ENCODE results near the gene PRSS2. TPM values are rescaled to one million over a fixed set of nuclear protein-coding genes. Genes with fewer than 3 reads are reported as not detected.
"Not testable (repeated sequence)": the region's sequence is repeated elsewhere in the genome, so short reads cannot be mapped to it uniquely, and the experiment has no call there.

Gene PRSS2
- total and polyA plus RNA-seq, 2 donors (not counting 3 experiments of a cell fraction or from before 2014, with no cell fraction given), result 0.25 TPM; not detected in 1

DNA sequence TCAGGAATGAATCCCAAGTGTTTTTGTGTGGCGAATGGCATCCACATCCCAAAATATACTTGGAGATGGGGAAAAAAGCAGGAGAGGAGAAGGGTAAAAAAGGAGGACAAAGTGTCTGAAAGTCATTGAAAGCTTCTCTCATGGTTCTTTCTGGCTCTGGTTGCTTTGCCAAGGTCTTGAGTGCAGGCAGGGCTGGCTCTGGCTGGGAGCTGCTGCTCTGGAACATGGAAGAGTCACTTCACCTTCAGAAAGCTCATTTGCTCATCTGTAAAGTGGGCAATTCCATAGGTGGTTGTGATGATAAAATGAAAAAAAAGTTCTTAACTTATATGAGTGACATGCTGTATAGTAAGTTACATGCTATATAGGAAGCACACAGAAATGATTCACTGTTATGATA, 2.9 kb upstream of the PRSS2 start:
- no peaks in the 10 kb centered on the region for H3K9me3 ChIP-seq (replicated peaks; ENCODE audit: control insufficient read depth, insufficient read depth, low read length)
- H3K36me3 ChIP-seq (ENCODE audit: control insufficient read depth in 2 of 2, extremely low read depth in 1 of 2, insufficient read depth in 2 of 2, low read length in 2 of 2), result no peaks in the 10 kb centered on the region
- POLR2A ChIA-PET, result no interaction called here
- H2AFZ ChIP-seq (ENCODE audit: low read depth, low read length), result no peak overlapping the region
- TF ChIP-seq JUN (IDR thresholded peaks at IDR 0.05; ENCODE audit: borderline replicate concordance, insufficient read depth, insufficient read length, low read depth) (no peak), GATA2 (IDR thresholded peaks at IDR 0.05; ENCODE audit: insufficient read depth, insufficient read length, low read depth, low read length) (no peak), FOS (IDR thresholded peaks at IDR 0.05; ENCODE audit: borderline replicate concordance, insufficient read depth, low read length) (no peak), POLR2A (IDR thresholded peaks at IDR 0.05; ENCODE audit: low read depth, low read length) (no peak), MYC (IDR thresholded peaks at IDR 0.05; ENCODE audit: low read depth, low read length) (no peak), POLR2AphosphoS5 (IDR thresholded peaks at IDR 0.05; ENCODE audit: insufficient read depth, low read depth, low read length) (no peak), EZH2 (IDR thresholded peaks at IDR 0.05; ENCODE audit: borderline replicate concordance, low read depth, low read length, severe bottlenecking) (no peak)
- TF ChIP-seq, protein P1, sequence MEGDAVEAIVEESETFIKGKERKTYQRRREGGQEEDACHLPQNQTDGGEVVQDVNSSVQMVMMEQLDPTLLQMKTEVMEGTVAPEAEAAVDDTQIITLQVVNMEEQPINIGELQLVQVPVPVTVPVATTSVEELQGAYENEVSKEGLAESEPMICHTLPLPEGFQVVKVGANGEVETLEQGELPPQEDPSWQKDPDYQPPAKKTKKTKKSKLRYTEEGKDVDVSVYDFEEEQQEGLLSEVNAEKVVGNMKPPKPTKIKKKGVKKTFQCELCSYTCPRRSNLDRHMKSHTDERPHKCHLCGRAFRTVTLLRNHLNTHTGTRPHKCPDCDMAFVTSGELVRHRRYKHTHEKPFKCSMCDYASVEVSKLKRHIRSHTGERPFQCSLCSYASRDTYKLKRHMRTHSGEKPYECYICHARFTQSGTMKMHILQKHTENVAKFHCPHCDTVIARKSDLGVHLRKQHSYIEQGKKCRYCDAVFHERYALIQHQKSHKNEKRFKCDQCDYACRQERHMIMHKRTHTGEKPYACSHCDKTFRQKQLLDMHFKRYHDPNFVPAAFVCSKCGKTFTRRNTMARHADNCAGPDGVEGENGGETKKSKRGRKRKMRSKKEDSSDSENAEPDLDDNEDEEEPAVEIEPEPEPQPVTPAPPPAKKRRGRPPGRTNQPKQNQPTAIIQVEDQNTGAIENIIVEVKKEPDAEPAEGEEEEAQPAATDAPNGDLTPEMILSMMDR (IDR thresholded peaks at IDR 0.05; ENCODE audit: extremely low read depth in 1 of 2, insufficient read depth in 1 of 2, low read depth in 1 of 2, low read length in 2 of 2), result no peak
- TF ChIP-seq, protein P2, sequence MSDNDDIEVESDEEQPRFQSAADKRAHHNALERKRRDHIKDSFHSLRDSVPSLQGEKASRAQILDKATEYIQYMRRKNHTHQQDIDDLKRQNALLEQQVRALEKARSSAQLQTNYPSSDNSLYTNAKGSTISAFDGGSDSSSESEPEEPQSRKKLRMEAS (IDR thresholded peaks at IDR 0.05; ENCODE audit: insufficient read depth, insufficient read length), result no peak
- BruUV-seq (replicated peaks), result no TSS peak
- no peaks in the 10 kb centered on the region for H3K9me1 ChIP-seq (replicated peaks; ENCODE audit: control insufficient read depth, extremely low read depth, insufficient read depth, low read length)
- peaks cover 9 to 31% of the 10 kb centered on the region in 2 experiments for H3K27me3 ChIP-seq (ENCODE audit: control insufficient read depth in 2 of 2, insufficient read depth in 2 of 2, low read length in 2 of 2)
- no peak overlapping the region for H3K4me3 ChIP-seq (replicated peaks in 1 of 3; ENCODE audit: insufficient read depth in 1 of 3, low read depth in 1 of 3, low read length in 3 of 3)
- H3K9ac ChIP-seq (replicated peaks; ENCODE audit: extremely low read depth, insufficient read depth, low read length), result no peak overlapping the region
- H3K27ac ChIP-seq (ENCODE audit: insufficient read depth, low read depth, low read length), result no peak overlapping the region
- CTCF ChIA-PET, result interaction anchor here (1.3 to 2.0 kb wide), 4 partner anchors 11 to 164 kb away, joined by 3 to 6 read pairs (median 4); no protein-coding TSS in a partner anchor
- intact Hi-C loops (cut with micrococcal nuclease) (no loop called here), dilution Hi-C loops (cut with MboI; ENCODE audit: extremely low pct_ligation_motif_present, low sequenced_read_pairs) (no loop called here)
- FAIRE-seq (no peak), DNase-seq (ENCODE audit: low read depth, low spot score) (no peak)
- H3K4me2 ChIP-seq (ENCODE audit: insufficient read depth, low read length), result no peak overlapping the region
- no peaks in the 10 kb centered on the region for H4K20me1 ChIP-seq (replicated peaks; ENCODE audit: control insufficient read depth, extremely low read depth, insufficient read depth, low read length)
- no peaks in the 10 kb centered on the region for H3K79me2 ChIP-seq (ENCODE audit: control insufficient read depth, insufficient read depth, low read length)
- no peaks in the 10 kb centered on the region for H3K4me1 ChIP-seq (ENCODE audit: control insufficient read depth, extremely low read depth, insufficient read depth, low read length)

DNA sequence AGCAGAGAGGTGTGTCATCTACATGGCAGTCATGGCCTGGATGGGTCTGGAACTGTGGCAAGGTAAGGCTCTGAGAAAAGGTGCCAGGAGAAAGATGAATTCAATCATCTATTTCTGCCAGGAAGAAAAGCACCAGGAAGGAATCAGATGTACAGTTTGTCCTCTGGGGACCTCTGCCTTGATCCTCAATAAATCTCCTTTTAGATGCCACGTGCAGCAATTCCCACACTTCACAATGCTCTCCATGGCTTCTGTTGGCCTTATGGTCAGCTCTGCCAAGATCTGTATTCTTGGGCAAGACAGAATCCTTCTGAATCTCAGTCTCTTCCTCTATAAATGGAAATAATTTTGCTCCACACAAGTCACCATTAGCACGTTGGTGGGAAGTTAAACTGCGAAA, 1.9 kb upstream of the PRSS2 start:
- intact Hi-C loops (cut with micrococcal nuclease); H3K4me3 ChIP-seq (replicated peaks in 1 of 3; ENCODE audit: insufficient read depth in 1 of 3, low read depth in 1 of 3, low read length in 3 of 3); FAIRE-seq; H3K4me1 ChIP-seq (ENCODE audit: control insufficient read depth, extremely low read depth, insufficient read depth, low read length); BruUV-seq (replicated peaks); H2AFZ ChIP-seq (ENCODE audit: low read depth, low read length); H3K79me2 ChIP-seq (ENCODE audit: control insufficient read depth, insufficient read depth, low read length); DNase-seq (ENCODE audit: low read depth, low spot score); H3K9me1 ChIP-seq (replicated peaks; ENCODE audit: control insufficient read depth, extremely low read depth, insufficient read depth, low read length); H4K20me1 ChIP-seq (replicated peaks; ENCODE audit: control insufficient read depth, extremely low read depth, insufficient read depth, low read length); H3K4me2 ChIP-seq (ENCODE audit: insufficient read depth, low read length); H3K9me3 ChIP-seq (replicated peaks; ENCODE audit: control insufficient read depth, insufficient read depth, low read length); dilution Hi-C loops (cut with MboI; ENCODE audit: extremely low pct_ligation_motif_present, low sequenced_read_pairs); H3K27ac ChIP-seq (ENCODE audit: insufficient read depth, low read depth, low read length); POLR2A ChIA-PET; H3K9ac ChIP-seq (replicated peaks; ENCODE audit: extremely low read depth, insufficient read depth, low read length); H3K36me3 ChIP-seq (ENCODE audit: control insufficient read depth in 2 of 2, extremely low read depth in 1 of 2, insufficient read depth in 2 of 2, low read length in 2 of 2): not testable (repeated sequence)
- CTCF ChIA-PET, result interaction anchor here (1.3 to 2.0 kb wide), 2 partner anchors 14 to 55 kb away, joined by 4 to 6 read pairs; no protein-coding TSS in a partner anchor
- H3K27me3 ChIP-seq (ENCODE audit: control insufficient read depth in 2 of 2, insufficient read depth in 2 of 2, low read length in 2 of 2), result peaks cover 11 to 31% of the 10 kb centered on the region in 2 experiments
